Left kidney (tissue), 2 donors: ENCODE results near the gene DUSP1. TPM values are rescaled to one million over a fixed set of nuclear protein-coding genes. Genes with fewer than 3 reads are reported as not detected.
A peak's percentile ranks its signal among the peaks of the same experiment; 100 is the strongest.

Source experiments
- DNase-seq: peaks from one replicate; pipeline ENCODE4 v3.0.0-alpha.2; 2013
- polyA plus RNA-seq: library from polyadenylated mRNA; unstranded; fragments of 120-200 nt; gene quantifications from one replicate; pipeline ENCODE4 v1.2.1, GENCODE V29; 2013; ENCODE audit not compliant: insufficient read length

The DUSP1 gene
- polyA plus RNA-seq, 1 donor: 59.3 TPM

GRCh38 chr5:172782169-172783039, 11.4 kb upstream of the DUSP1 start:
- DNase-seq: no peak

GRCh38 chr5:172779691-172780341, 8.8 kb upstream of the DUSP1 start:
- no peak for DNase-seq

- DNase-seq: no peak
Observed at GRCh38 chr5:172777881-172778814, 7.2 kb upstream of the DUSP1 start.

GRCh38 chr5:172776235-172776594, 5.2 kb upstream of the DUSP1 start:
- no peak for DNase-seq

- DNase-seq: no peak
Observed at GRCh38 chr5:172775326-172776234, 4.6 kb upstream of the DUSP1 start.

GRCh38 chr5:172774561-172775315, 3.7 kb upstream of the DUSP1 start:
- no peak for DNase-seq

GRCh38 chr5:172773481-172774469, 2.8 kb upstream of the DUSP1 start:
- no peak for DNase-seq

- DNase-seq: peak; percentile 87
Observed at GRCh38 chr5:172772112-172772906, 1.3 kb upstream of the DUSP1 start.

GRCh38 chr5:172771439-172772111, 580 bp upstream of the DUSP1 start:
- no peak for DNase-seq

- DNase-seq: no peak
Observed at GRCh38 chr5:172770374-172770674, 671 bp downstream of the DUSP1 start.

- no peak for DNase-seq
Observed at GRCh38 chr5:172769616-172770373, 1.2 kb downstream of the DUSP1 start.

- no peak for DNase-seq
Observed at GRCh38 chr5:172769342-172769615, 1.7 kb downstream of the DUSP1 start.

GRCh38 chr5:172768573-172769341, 2.2 kb downstream of the DUSP1 start:
- DNase-seq: no peak

- DNase-seq: no peak
Observed at GRCh38 chr5:172768098-172768572, 2.9 kb downstream of the DUSP1 start.

- peak; percentile 65 for DNase-seq
Observed at GRCh38 chr5:172766287-172767108, 4.5 kb downstream of the DUSP1 start.
